IMR-90 (cell line): ENCODE data around the gene ST7. TPM values are rescaled to one million over a fixed set of nuclear protein-coding genes. Genes with fewer than 3 reads are reported as not detected.

Experiments
- ATAC-seq: fragments of 200-7000 bp; cut with Tn5 transposase; 2 replicates; pipeline ENCODE4 v1.9.1; 2020; ENCODE audit warnings: low read depth, mild to moderate bottlenecking, moderate library complexity
- BruUV-seq: library from RNA; stranded (reverse); fragments of 400-500 nt; replicated peaks from 2 replicates; lab custom pipeline; 2021; lab: Mats Ljungman, UMichigan
- CTCF ChIA-PET: fragments of 300-600 bp; formaldehyde crosslinking; extraction: SDS; loops from one replicate; lab custom pipeline; 2021; ENCODE audit warnings: antibody characterized with exemption; lab: Yijun Ruan, JAX
- POLR2A ChIA-PET: fragments of 300-600 bp; sonication (Branson Sonifier 250); formaldehyde crosslinking; loops from one replicate; lab custom pipeline; 2022; ENCODE audit warnings: antibody characterized with exemption; ENCODE audit not compliant: unreplicated experiment; lab: Charles Lee
- DNase-seq: peaks from one replicate; pipeline ENCODE4 v3.0.0; 2013
- H2AFZ ChIP-seq: replicated peaks from 2 replicates; pipeline ENCODE3; 2013; ENCODE audit warnings: low read length, mild to moderate bottlenecking; ENCODE audit not compliant: poor library complexity
- H2AK5ac ChIP-seq: 2 replicates; pipeline ENCODE4 v1.6.1; 2013; ENCODE audit warnings: low read depth, low read length, inconsistent platforms
- H2AK9ac ChIP-seq: replicated peaks from 2 replicates; pipeline ENCODE3; 2013; ENCODE audit warnings: mild to moderate bottlenecking, low read depth, low read length, moderate library complexity; ENCODE audit not compliant: poor library complexity
- H2BK120ac ChIP-seq: 2 replicates; pipeline ENCODE4 v1.6.1; 2013; ENCODE audit warnings: low read depth, low read length, inconsistent platforms
- H2BK15ac ChIP-seq: 3 replicates; pipeline ENCODE4 v1.6.1; 2013; ENCODE audit warnings: low read depth, low read length, inconsistent platforms
- H2BK20ac ChIP-seq: 2 replicates; pipeline ENCODE4 v1.6.1; 2013; ENCODE audit warnings: low read depth, mild to moderate bottlenecking, inconsistent platforms, low read length, moderate library complexity
- H2BK5ac ChIP-seq: 2 replicates; pipeline ENCODE4 v1.6.1; 2013; ENCODE audit warnings: mild to moderate bottlenecking, low read depth, low read length, inconsistent platforms; ENCODE audit not compliant: poor library complexity, severe bottlenecking
- H3K14ac ChIP-seq: replicated peaks from 2 replicates; pipeline ENCODE4 v1.6.1; 2013; ENCODE audit warnings: low read depth, low read length, inconsistent platforms
- H3K18ac ChIP-seq: 2 replicates; pipeline ENCODE4 v1.6.1; 2013; ENCODE audit warnings: low read depth, low read length, control low read depth
- H3K23ac ChIP-seq: 2 replicates; pipeline ENCODE4 v1.6.1; 2013; ENCODE audit warnings: low read depth, low read length, inconsistent platforms
- H3K27ac ChIP-seq: 2 replicates; pipeline ENCODE4 v1.5.1; 2013; ENCODE audit warnings: mild to moderate bottlenecking, control low read depth, low read length; ENCODE audit not compliant: insufficient read depth
- H3K27me3 ChIP-seq: 2 replicates; pipeline ENCODE4 v1.6.1; 2013; ENCODE audit warnings: low read length; ENCODE audit not compliant: control insufficient read depth, insufficient read depth
- H3K36me3 ChIP-seq: 2 replicates; pipeline ENCODE4 v1.6.1; 2013; ENCODE audit warnings: low read length, mixed read lengths; ENCODE audit not compliant: control insufficient read depth, insufficient read depth
- H3K4ac ChIP-seq: 2 replicates; pipeline ENCODE4 v1.6.1; 2013; ENCODE audit warnings: low read depth, low read length, inconsistent platforms
- H3K4me1 ChIP-seq: 2 replicates; pipeline ENCODE4 v1.6.1; 2013; ENCODE audit warnings: low read length, mixed read lengths; ENCODE audit not compliant: control insufficient read depth, insufficient read depth
- H3K4me2 ChIP-seq: 2 replicates; pipeline ENCODE4 v1.6.1; 2013; ENCODE audit warnings: low read depth, mild to moderate bottlenecking, control low read depth, low read length, moderate library complexity
- H3K4me3 ChIP-seq: 2 replicates; pipeline ENCODE4 v1.5.1; 2013; ENCODE audit warnings: low read depth, mild to moderate bottlenecking, control low read depth, low read length, moderate library complexity; ENCODE audit not compliant: insufficient read depth
- H3K56ac ChIP-seq: 2 replicates; pipeline ENCODE4 v1.6.1; 2013; ENCODE audit warnings: low read length, inconsistent platforms; ENCODE audit not compliant: insufficient read depth; ENCODE audit errors: extremely low read depth
- H3K79me1 ChIP-seq, 2 experiments: 2 replicates each; pipeline ENCODE4 v1.6.1; 2013; ENCODE audit warnings: low read length in 2 of 2, inconsistent platforms in 1 of 2, low read depth in 1 of 2
- H3K9ac ChIP-seq: 2 replicates; pipeline ENCODE4 v1.6.1; 2013; ENCODE audit warnings: low read depth, low read length, control low read depth
- H3K9me1 ChIP-seq: 2 replicates; pipeline ENCODE4 v1.6.1; 2013; ENCODE audit warnings: low read length, inconsistent platforms; ENCODE audit not compliant: insufficient read depth
- H3K9me3 ChIP-seq: 2 replicates; pipeline ENCODE4 v1.6.1; 2013; ENCODE audit warnings: low read length; ENCODE audit not compliant: control insufficient read depth, insufficient read depth
- H4K20me1 ChIP-seq: 2 replicates; pipeline ENCODE4 v1.6.1; 2013; ENCODE audit warnings: low read length, inconsistent platforms; ENCODE audit not compliant: insufficient read depth
- H4K5ac ChIP-seq: 2 replicates; pipeline ENCODE4 v1.6.1; 2013; ENCODE audit warnings: mild to moderate bottlenecking, low read depth, low read length, control low read depth
- H4K8ac ChIP-seq, 2 experiments: 2 replicates each; pipeline ENCODE4 v1.6.1; 2013; ENCODE audit warnings: low read depth in 2 of 2, low read length in 2 of 2, control low read depth in 1 of 2, inconsistent platforms in 1 of 2
- H4K91ac ChIP-seq: 2 replicates; pipeline ENCODE4 v1.6.1; 2013; ENCODE audit warnings: low read depth, low read length, inconsistent platforms; ENCODE audit not compliant: insufficient read depth
- CEBPB ChIP-seq: IDR thresholded peaks from 2 replicates; pipeline ENCODE4 v1.6.1; 2012; ENCODE audit warnings: low read depth, low read length, improper control_type of control experiment
- FOS ChIP-seq: fragments of 150-350 bp; IDR thresholded peaks from 2 replicates; pipeline ENCODE4 v1.6.1; 2016; ENCODE audit warnings: low read depth, low read length
- MAZ ChIP-seq: IDR thresholded peaks from 2 replicates; pipeline ENCODE4 v1.6.1; 2012; ENCODE audit warnings: low read depth, mild to moderate bottlenecking, low read length, improper control_type of control experiment, moderate library complexity, borderline replicate concordance
- MXI1 ChIP-seq: IDR thresholded peaks from 2 replicates; pipeline ENCODE4 v1.6.1; 2012; ENCODE audit warnings: low read depth, mild to moderate bottlenecking, low read length, moderate library complexity, borderline replicate concordance
- POLR2A ChIP-seq: IDR thresholded peaks from 2 replicates; pipeline ENCODE4 v1.6.1; 2012; ENCODE audit warnings: mild to moderate bottlenecking, low read depth, low read length
- RCOR1 ChIP-seq: IDR thresholded peaks from 2 replicates; pipeline ENCODE4 v1.6.1; 2012; ENCODE audit warnings: mild to moderate bottlenecking, low read length, improper control_type of control experiment; ENCODE audit not compliant: insufficient replicate concordance
- RFX5 ChIP-seq: IDR thresholded peaks from 2 replicates; pipeline ENCODE4 v1.8.0; 2012; ENCODE audit warnings: low read depth, mild to moderate bottlenecking, low read length, moderate library complexity
- WGBS, 2 experiments: methylation state at CpG; one replicate each; pipeline versions ENCODE4 v1.1.5 to v1.1.7; 2013; ENCODE audit warnings: missing lambda C conversion rate in 2 of 2; ENCODE audit not compliant: insufficient read length in 1 of 2; ENCODE audit errors: extremely low coverage in 2 of 2; 5-methylcytosine and 5-hydroxymethylcytosine counted together
- dilution Hi-C: fragments of 300-500 bp; cut with HindIII; formaldehyde crosslinking; loops from one replicate; pipeline ENCODE4 v1.14.3; 2018; ENCODE audit warnings: low sequenced_read_pairs; ENCODE audit not compliant: unreplicated experiment
- in situ Hi-C: fragments of 300-500 bp; cut with MboI; formaldehyde crosslinking; loops from 3 replicates; pipeline ENCODE4 v1.14.3; 2019; ENCODE audit warnings: low sequenced_read_pairs, inconsistent platforms, mixed read lengths
- intact Hi-C: fragments of 100-400 bp; cut with micrococcal nuclease; formaldehyde crosslinking; loops from 2 replicates; pipeline ENCODE4 v1.10.0; 2022
- polyA plus RNA-seq, 3 experiments: library from polyadenylated mRNA; depleted of rRNA; stranded (reverse); fragments of >200 nt; gene quantifications; 2 replicates each; pipeline ENCODE4 v1.2.3, GENCODE V29; 2012; ENCODE audit warnings: low replicate concordance in 1 of 3
- total RNA-seq: library from RNA; depleted of rRNA; stranded (reverse); fragments of >200 nt; gene quantifications from 2 replicates; pipeline ENCODE4 v1.2.3, GENCODE V29; 2012
- TF ChIP-seq, protein P1 (sequence below): conservative IDR thresholded peaks from 2 replicates; pipeline ENCODE4 v1.5.1; 2012; ENCODE audit warnings: mild to moderate bottlenecking, low read depth, low read length, improper control_type of control experiment

ST7 gene
- total and polyA plus RNA-seq, 2 of the 4 experiments (the other 2 are of a cell fraction): 18.6 to 26.0 TPM

DNA sequence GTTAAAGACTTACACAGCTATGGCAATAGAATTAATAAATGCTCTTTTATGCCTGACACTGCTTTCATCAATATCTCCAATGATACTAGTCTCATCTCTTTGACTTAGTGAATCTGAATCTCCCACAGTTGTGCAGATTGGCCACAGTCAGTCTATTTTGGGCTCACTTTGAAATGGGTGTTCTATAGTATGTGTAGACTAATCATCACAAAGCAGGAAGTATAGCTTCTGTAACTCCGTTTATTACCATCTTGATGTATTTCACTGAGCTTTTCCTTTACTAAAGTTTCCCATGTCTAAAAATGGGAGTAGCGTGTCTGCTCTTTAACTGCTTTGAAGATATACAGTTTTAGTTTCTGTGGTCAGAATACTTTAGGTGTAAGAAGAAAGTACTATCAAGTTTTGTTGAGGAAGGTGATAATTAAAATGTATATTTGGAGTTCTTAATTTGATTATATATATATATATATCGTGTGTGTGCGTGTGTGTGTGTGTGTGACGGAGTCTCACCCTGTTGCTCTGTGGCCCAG lies 70.1 kb downstream of the ST7 start:
- no peak overlapping the region for H3K9ac ChIP-seq
- no peak overlapping the region for H2AFZ ChIP-seq
- no peak overlapping the region for H3K14ac ChIP-seq
- no TSS peak for BruUV-seq
- TF ChIP-seq RCOR1 (no peak), CEBPB (no peak), POLR2A (no peak), RFX5 (no peak), MAZ (no peak), FOS (no peak), MXI1 (no peak)
- TF ChIP-seq, protein P1, sequence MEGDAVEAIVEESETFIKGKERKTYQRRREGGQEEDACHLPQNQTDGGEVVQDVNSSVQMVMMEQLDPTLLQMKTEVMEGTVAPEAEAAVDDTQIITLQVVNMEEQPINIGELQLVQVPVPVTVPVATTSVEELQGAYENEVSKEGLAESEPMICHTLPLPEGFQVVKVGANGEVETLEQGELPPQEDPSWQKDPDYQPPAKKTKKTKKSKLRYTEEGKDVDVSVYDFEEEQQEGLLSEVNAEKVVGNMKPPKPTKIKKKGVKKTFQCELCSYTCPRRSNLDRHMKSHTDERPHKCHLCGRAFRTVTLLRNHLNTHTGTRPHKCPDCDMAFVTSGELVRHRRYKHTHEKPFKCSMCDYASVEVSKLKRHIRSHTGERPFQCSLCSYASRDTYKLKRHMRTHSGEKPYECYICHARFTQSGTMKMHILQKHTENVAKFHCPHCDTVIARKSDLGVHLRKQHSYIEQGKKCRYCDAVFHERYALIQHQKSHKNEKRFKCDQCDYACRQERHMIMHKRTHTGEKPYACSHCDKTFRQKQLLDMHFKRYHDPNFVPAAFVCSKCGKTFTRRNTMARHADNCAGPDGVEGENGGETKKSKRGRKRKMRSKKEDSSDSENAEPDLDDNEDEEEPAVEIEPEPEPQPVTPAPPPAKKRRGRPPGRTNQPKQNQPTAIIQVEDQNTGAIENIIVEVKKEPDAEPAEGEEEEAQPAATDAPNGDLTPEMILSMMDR: no peak
- no CpG with 5 or more reads among the region's 5 CpGs for WGBS, 2 experiments
- H2AK5ac ChIP-seq: no peak overlapping the region
- H2AK9ac ChIP-seq: no peak overlapping the region
- in situ Hi-C loops (no loop called here), dilution Hi-C loops (no loop called here), intact Hi-C loops (loop anchor here (5.0 kb wide), 1 partner anchor 39 kb away; no protein-coding TSS in a partner anchor)
- no peak overlapping the region for H3K56ac ChIP-seq
- H3K4me1 ChIP-seq: peaks cover 5% of the 10 kb centered on the region
- H4K91ac ChIP-seq: no peak overlapping the region
- H2BK120ac ChIP-seq: no peak overlapping the region
- POLR2A ChIA-PET: interaction anchor here (0.6 kb wide), 1 partner anchor 73 kb away, joined by 4 read pairs; no protein-coding TSS in a partner anchor
- no peak overlapping the region for H3K4me2 ChIP-seq
- H3K9me3 ChIP-seq: no peaks in the 10 kb centered on the region
- H3K9me1 ChIP-seq: no peaks in the 10 kb centered on the region
- H2BK5ac ChIP-seq: no peak overlapping the region
- H2BK20ac ChIP-seq: no peak overlapping the region
- H3K4me3 ChIP-seq: no peak overlapping the region
- no peak overlapping the region for H2BK15ac ChIP-seq
- no peak overlapping the region for H3K23ac ChIP-seq
- H3K27ac ChIP-seq: no peak overlapping the region
- H3K36me3 ChIP-seq: no peaks in the 10 kb centered on the region
- H4K8ac ChIP-seq: no peak overlapping the region
- no peak overlapping the region for H3K18ac ChIP-seq
- H3K27me3 ChIP-seq: no peaks in the 10 kb centered on the region
- DNase-seq (no peak), ATAC-seq (no peak)
- H3K4ac ChIP-seq: no peak overlapping the region
- H4K20me1 ChIP-seq: no peaks in the 10 kb centered on the region
- CTCF ChIA-PET: no interaction called here
- H3K79me1 ChIP-seq: peaks cover 18 to 38% of the 10 kb centered on the region in 2 experiments
- H4K5ac ChIP-seq: no peak overlapping the region
